GM21381 (cell line): ENCODE data around the gene ADGRL3.

Experiments
- ATAC-seq: cut with Tn5 transposase; IDR thresholded peaks from one replicate; pipeline ENCODE4 v1.9.1; 2021; ENCODE audit warnings: mild to moderate bottlenecking, moderate library complexity; ENCODE audit not compliant: unreplicated experiment

ADGRL3 gene

DNA sequence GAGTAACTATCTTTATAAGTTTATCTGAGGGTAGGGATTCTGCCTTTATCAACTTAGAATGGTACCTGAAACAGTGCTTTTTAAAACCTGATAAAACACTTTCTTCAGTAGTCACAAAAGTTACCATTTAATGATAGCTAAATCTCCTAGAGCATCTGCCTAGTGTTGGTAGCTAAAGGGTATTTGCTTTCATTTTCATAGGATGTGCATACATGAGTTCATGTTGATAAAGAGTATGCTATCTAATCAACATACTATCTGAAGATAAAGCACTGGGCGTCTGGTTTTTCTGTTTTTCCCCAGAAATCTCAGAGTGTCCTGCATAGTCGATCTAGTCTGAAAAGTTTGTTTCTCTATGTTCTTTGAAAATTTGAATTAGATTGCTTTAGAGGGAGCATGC lies 75.1 kb downstream of the ADGRL3 start:
- ATAC-seq = no peak

- no peak for ATAC-seq
These were observed 75.9 kb downstream of the ADGRL3 start for GRCh38 chr4:61276029-61276428.

DNA sequence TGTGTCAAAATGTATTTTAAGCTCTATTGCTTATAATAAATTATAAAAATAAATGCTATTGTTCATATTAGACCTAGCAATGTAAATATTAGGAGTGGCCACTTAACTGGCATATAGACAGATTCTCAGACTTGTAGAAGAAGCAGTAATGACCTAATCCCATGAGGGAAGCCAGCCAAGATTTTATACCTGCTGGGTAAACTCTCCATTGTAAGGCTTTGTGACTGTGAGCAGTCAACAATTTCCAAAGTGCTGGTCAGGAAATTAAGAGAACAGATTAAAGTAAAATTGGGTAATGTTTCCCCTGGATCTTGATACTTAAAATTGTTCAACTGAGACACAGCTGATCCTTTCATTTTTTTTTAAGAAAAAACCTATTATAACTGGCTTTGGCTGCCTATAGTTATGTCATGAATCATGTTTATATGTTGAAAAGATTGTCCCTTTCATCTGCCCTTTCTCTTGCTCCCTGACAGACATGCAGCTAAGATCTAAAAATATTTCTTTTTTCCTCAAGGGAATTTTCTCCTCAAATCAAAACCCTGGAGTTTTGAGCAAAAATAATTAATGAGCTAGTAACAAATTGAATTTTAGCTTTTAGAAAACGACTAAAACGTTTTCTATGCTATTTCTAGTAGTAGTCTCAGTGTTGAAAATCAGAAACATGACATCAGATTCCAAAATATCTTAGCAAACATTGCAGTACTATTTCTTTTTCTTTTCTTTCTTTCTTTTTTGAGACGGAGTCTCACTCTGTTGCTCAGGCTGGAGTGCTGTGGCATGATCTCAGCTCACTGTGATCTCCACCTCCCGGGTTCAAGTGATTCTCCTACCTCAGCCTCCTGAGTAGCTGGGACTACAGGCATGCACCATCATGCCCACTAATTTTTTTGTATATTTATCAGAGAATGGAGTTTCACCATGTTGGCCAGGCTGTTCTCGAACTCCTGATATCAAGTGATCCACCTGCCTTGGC lies 77.9 kb downstream of the ADGRL3 start:
- ATAC-seq = no peak

DNA sequence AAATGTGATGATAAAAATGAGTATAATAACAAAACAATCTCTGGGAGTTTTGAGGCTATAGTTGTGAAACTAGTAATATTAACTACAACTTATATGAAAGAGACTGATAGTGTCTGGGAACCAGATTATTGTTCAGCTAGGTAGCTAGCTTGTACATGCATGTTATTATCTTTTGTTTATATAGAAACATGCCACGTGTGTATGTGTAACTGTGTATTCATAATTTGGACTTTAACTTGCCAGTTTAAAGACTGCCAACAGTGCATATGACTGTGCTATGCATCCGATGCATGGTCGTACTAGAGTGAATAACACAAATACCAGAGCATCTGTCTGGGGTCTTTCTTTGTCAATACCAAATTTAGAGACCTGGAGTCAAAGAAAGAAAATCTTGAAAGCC lies 92.2 kb downstream of the ADGRL3 start:
- ATAC-seq = no peak

DNA sequence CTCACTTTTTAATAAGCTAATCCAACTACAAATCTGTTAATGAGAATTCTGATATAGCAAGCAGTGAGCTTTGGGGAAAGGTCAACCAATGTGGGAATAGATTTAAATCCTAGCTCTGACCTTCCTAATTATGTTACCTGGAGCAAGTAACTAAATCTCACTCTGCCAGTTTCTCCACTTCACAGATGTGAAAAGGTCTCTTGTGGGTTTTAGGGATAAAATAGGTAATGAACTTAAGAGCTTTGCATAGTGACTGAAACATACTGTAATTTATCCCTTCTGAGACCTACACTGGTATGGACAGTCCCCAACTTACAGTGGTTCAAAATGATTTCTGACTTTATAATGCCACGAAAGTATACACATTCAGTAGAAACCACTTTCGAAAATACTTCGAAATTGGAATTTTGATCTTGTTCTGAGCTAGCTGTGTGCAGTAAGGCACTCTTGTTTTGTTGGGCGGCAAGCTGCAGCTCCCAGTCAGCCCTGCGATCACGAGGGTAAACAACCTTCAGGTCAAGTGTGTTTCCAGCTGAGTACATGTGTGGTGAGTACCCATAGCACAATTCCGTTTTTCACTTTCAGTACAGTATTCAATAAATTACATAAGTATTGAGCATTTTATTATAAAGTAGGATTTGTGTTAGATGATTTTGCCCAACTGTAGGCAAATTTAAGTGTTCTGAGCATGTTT lies 93.7 kb downstream of the ADGRL3 start:
- ATAC-seq = no peak

DNA sequence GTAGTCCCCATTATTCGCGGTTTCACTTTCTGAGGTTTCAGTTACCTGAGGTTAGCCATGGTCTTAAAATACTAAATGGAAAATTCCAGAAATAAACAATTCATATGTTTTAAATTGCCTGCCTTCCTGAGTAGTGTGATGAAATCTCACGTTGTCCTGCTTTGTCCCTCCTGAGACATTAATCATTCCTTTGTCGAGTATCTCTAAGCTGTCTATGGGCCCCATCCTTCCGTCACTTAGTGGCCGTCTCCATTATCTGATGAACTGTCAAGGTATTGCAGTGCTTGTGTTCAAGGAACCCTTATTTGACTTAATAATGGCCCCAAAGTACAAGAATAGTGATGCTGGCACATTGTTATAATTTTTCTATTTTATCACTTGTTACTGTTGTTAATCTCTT lies 94.8 kb downstream of the ADGRL3 start:
- ATAC-seq = no peak

DNA sequence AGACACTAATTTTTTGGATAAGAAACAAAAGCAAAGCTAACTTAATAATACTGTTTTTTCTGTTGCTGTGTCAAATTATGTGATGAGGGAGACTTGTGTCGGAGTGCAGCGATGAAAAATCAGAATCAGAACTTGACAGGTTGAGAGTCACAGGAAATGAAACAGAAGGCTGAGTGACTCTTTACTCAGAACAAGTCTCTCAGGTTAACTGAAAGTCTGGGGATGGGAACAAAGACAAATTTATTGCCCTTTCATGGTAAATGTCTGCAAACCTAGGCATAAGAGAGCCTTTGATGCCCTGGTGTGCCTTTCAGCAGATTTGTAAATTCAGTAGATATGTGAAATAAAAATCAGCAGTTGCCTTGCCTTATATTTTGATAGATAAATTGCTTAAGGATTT lies 96.0 kb downstream of the ADGRL3 start:
- no peak for ATAC-seq

DNA sequence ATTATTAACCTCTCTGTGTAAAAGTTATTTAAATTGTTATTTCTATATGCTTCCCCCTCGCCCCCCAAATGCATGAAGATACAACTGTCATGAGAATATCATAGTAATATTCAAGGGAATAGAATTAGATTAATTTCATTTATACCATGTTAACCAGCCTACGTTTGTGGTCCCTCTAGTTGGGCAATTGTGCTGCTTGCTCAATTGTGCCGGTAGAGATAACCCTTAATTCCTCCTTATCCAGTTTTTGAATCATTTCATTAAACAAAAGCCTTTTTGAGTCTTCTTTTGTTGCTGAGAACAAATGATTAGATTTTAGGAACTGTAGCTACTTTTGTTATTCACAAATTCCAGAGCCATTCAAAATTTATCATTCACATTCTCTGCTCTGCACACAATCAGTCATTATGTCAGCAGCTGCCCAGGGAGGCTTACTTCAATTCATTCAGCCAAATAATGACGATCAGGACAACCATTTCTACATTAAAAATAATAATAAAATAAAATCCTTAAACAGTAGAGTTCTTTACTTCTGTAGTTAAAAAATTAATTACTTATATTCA lies 98.1 kb downstream of the ADGRL3 start:
- ATAC-seq = no peak

GRCh38 chr4:61299316-61299715 lies 99.2 kb downstream of the ADGRL3 start:
- ATAC-seq = no peak

DNA sequence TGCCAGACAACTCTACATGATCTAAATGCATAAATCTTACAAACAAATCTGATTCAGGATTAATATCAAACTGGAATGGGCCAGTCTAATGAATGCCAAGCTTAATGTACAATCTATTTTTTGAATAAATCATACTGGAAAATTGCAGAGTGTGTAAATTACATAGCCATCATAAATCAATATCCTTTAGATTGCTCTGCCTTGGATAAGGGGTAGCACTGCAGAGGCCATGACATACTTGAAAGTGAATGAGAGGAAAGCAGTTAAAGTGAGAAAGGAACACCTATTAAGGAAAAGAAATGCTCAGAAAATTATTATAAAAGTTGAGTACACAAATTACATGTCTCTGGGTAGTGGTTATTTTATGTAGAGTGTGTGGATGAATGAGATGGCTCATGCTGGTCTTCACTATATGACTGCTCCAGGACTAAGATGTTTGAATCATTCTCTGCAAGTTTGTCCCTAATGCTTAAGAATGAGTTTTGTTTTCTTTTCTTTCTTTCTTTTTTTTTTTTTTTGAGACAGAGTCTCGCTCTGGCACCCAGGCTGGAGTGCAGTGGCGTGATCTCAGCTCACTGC lies 100.2 kb downstream of the ADGRL3 start:
- ATAC-seq = no peak

DNA sequence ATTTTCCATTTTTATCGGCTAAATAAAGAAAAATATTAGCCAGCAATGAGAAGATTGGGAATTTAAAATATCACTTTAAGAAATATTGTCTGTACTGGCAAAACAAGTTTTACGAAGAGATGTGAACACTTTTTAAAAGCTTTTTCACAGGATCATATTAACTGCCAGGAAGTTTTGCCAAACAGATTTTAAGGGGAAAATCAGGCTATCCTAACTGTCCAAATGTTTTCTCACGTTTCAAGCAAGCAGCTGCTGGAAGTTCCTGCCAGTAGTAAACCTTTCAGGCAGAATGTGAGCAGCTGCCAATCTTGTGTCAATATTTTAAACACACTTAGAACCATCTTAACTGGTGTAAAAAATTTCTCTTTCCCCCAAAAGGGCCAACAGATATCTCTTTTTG lies 101.1 kb downstream of the ADGRL3 start:
- ATAC-seq = no peak

DNA sequence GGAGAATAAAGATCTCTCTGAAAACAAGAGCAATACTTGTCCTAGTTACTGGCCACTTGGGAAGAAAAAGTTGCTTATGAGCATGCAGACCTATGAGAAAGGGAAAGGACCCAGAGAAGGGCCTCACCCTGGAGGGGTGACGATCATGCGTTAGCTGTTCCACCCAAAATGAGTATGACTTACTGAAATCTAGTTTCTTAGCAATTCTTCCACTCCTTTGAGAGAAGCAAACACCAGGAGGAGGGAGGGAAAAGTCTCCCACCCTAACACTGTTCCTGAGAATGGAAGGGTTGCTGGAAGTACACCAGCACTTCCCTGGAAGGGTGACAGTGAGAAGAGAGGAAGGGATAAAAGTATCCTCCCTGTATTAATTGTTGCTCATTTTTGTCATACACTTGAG lies 107.9 kb downstream of the ADGRL3 start:
- ATAC-seq = no peak

DNA sequence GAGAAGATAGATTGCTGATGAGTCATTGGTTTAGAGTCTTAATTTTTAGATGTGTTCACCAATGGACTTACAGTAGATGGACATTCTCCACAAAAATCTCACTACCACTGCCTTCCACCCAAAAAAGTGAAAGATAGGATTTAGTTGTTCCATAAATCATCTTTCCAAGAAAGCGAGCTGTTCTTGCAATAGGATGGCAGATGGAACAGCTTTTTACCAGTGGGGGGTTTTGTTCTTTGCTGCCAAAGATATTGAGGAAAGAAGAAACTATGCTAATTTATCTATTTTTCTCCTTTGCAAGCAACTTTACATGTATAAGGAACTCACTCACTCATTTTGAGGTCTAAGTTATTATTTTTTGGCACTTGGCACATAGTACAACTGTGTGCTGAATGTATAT lies 109.5 kb downstream of the ADGRL3 start:
- no peak for ATAC-seq

- ATAC-seq = no peak
These were observed 112.4 kb downstream of the ADGRL3 start for GRCh38 chr4:61312526-61312925.

DNA sequence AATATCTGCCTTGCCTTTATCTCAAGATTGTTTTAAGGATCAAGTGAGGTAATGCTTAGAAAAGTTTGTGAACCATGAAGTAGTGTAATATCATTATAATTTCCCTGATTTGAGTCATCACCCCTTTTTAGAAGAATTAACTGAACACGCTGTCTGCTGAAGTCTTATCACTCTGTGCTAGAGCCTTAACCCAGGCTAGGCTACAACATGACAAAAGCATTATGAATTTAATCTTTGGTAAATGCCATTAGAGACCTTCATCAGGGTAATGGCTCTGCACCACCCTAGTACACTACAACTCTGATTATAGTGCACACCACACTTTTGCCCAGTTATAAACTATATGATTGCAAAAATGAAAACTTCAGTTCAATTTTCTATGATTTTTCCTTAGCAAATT lies 118.3 kb downstream of the ADGRL3 start:
- no peak for ATAC-seq

GRCh38 chr4:61319156-61319555 lies 119.0 kb downstream of the ADGRL3 start:
- no peak for ATAC-seq

DNA sequence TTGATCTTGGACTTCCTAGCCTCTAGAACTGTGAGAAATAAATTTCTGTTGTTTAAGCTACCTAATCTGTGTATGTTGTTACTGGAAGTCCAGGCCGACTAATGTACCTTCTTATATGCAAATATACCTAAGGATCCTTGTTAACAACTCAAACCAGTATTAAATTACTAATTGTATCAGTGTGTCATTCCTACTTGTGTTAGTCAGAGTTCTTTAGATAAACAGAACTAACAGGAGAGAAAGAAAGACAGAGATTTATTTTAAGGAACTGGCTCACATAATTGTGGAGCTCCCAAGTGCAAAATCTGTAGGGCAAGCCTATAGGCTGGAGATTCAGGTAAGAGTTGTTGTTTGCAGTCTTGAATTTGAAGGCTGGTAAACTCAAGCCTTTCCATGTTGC lies 120.0 kb downstream of the ADGRL3 start:
- no peak for ATAC-seq

DNA sequence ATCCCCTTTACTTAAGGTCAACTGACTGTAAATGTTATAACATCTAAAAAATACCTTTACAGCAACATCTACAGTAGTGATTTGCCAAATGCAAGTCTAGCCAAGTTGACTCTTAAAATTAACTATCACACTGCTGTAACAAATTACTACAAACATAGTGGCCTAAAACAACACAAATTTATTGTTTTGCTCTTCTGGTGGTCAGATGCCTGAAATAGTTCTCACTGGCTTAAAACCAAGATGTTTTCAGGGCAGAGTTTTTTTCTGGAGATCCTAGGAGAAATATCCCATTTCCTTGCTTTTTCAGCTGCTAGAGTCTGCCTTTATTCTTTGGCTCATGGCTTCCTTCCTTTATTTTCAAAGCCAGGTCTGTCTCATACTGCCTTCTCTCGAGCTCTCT lies 120.5 kb downstream of the ADGRL3 start:
- ATAC-seq = no peak

DNA sequence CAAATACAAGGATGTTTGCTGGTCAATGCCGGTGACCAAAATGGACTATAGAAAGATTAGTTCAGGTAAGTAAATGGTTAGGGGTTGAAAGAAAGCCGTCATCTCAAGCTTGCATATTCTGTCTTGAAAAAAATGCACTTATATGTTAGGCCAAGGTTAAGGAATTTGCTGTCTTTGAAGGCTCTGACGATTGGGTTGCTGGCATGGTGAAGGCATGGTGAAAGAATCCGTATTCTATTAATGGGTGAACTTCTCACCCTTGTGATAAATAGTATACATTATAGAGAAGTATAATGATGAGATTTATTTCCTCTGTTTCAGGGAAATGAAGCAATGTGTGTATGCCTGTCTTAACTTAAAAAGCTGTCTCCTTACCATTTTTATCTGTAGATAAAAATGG lies 132.6 kb downstream of the ADGRL3 start:
- no peak for ATAC-seq

GRCh38 chr4:61333490-61333889 lies 133.4 kb downstream of the ADGRL3 start:
- ATAC-seq = no peak

DNA sequence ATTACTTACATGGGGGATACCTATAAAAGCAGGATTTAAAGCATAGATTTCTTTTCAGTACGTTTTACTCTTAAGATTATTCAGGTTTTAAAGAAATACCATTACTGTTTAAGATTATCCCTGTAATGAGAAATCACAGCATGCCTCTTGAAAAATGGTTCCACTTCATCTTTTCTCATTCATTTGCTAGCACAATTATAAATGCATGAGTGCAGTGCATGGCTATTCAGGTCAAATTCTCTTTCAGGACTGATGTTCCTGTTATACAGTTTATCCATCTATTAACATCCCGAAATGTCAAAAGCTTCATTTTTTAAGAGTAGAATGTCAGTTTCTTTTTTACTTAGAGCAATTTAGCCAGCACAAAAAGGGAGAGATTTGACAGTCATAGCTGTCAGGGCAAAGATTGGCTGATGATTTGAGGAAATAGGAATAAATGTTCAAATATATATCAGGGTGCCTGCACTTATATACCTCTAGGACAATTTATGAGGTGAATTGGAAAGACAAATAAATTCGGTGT lies 135.2 kb downstream of the ADGRL3 start:
- ATAC-seq = no peak
